Heart right ventricle (tissue), 16 donors: Measurements from ENCODE around the gene MYO1E. TPM values are rescaled to one million over a fixed set of nuclear protein-coding genes. Genes with fewer than 3 reads are reported as not detected.

ENCODE experiments used
- ATAC-seq, 8 donors: fragments of 200-7000 bp; cut with Tn5 transposase; one replicate each; pipeline ENCODE4 v1.9.1; 2020; ENCODE audit warnings: mild to moderate bottlenecking in 8 of 8, moderate library complexity in 8 of 8, moderate number of reproducible peaks in 1 of 8
- DNase-seq, 2 donors: peaks; one replicate each; pipeline ENCODE4 v3.0.0-alpha.2; 2020
- H3K27ac ChIP-seq, 10 donors: fragments of 200-600 bp; sonication (generic) in 2 of 10; one replicate each; pipeline versions ENCODE4 v1.5.0 to v1.8.0; 2020 to 2022; ENCODE audit warnings: mild to moderate bottlenecking in 3 of 10
- H3K27me3 ChIP-seq, 7 donors: fragments of 200-600 bp; one replicate each; pipeline ENCODE4 v1.8.0; 2021 to 2022; ENCODE audit warnings: mild to moderate bottlenecking in 2 of 7
- H3K36me3 ChIP-seq, 9 donors: fragments of 200-600 bp; sonication (generic) in 1 of 9; one replicate each; pipeline versions ENCODE4 v1.5.0 to v1.8.0; 2020 to 2022; ENCODE audit warnings: mild to moderate bottlenecking in 2 of 9
- H3K4me1 ChIP-seq, 9 donors: fragments of 200-600 bp; sonication (generic) in 1 of 9; one replicate each; pipeline versions ENCODE4 v1.5.0 to v1.8.0; 2020 to 2022; ENCODE audit warnings: mild to moderate bottlenecking in 4 of 9
- H3K4me3 ChIP-seq, 10 donors: fragments of 200-600 bp; sonication (generic) in 2 of 10; one replicate each; pipeline versions ENCODE4 v1.5.0 to v1.8.0; 2020 to 2022; ENCODE audit warnings: mild to moderate bottlenecking in 7 of 10, moderate library complexity in 2 of 10
- H3K9me3 ChIP-seq, 11 donors: fragments of 200-600 bp in 10 of 11; sonication (generic) in 2 of 11; one replicate each; pipeline versions ENCODE4 v1.5.0 to v1.8.0; 2013 to 2022; ENCODE audit warnings: mild to moderate bottlenecking in 2 of 11, control low read depth in 1 of 11, moderate library complexity in 1 of 11
- WGBS, 2 donors: extraction: QIAGEN DNeasy Blood & Tissue Kit; methylation state at CpG; one replicate each; pipeline ENCODE4 v1.1.7; 2013; ENCODE audit warnings: inconsistent platforms in 1 of 2; 5-methylcytosine and 5-hydroxymethylcytosine counted together
- intact Hi-C, 10 donors: fragments of 100-400 bp; cut with DNase I; formaldehyde crosslinking; loops; one replicate each; pipeline versions ENCODE4 v1.11.1 to v1.14.2; 2022
- polyA plus RNA-seq, 2 donors: library from polyadenylated mRNA; stranded (reverse); fragments of 200-250 nt; gene quantifications; one replicate each; pipeline ENCODE4 v1.2.3, GENCODE V29; 2013
- total RNA-seq, 10 donors: library from RNA; stranded (reverse); fragmentation: NEBNext Ultra II Directional in 3 of 10; extraction: Animal tissue kit (Norgen Biotek cat#: 25700) in 3 of 10; gene quantifications; one replicate each; pipeline versions ENCODE4 v1.2.1 to v1.2.4, GENCODE V29; 2021 to 2023
- TF ChIP-seq, protein P1 (sequence below), 9 donors: fragments of 200-600 bp; sonication (generic) in 2 of 9; IDR thresholded peaks; one replicate each; pipeline versions ENCODE4 v1.5.0 to v1.8.0; 2021 to 2022; ENCODE audit warnings: antibody characterized with exemption in 9 of 9, mild to moderate bottlenecking in 5 of 9, moderate library complexity in 1 of 9
- donor health status: Arrhythmogenic right ventricular cardiomyopathy.
- donor health status: ischemic (EF 13 %, LVEDD 7.1; RV severe dilation, severe dysfunction).
- donor health status: healthy with polysubstance abuse.
- donor health status: DM: no; HTN: yes; CAD: no.
- donor health status: DM: no; HTN: no; CAD: no.
- donor health status: ischemic (EF 25% LVEDD 6.9; RV normal size, moderate dysfunction).
- donor health status: ischemic (EF 25% LVEDD 5.7; RV mildly dilated, moderate dysfunction).
- donor health status: healthy.
- donor health status: DM: yes; HTN: yes; CAD: no.
- donor health status: Ischemic cardiomyopathy.
- donor health status: ischemic (EF 35%, LVEDD 5.7; RV mildly dilated, moderate dysfunction).
- donor health status: nonischemic (EF 11% LVEDD 7.7; RV severe dilation, severe dysfunction).
- donor health status: DM: yes; HTN: yes; CAD: no.
- donor health status: PGD.
- donor health status: ischemic (EF 29% LVEDD 5.4; RV normal size, mild dysfunction).
- donor health status: nonischemic (EF 23%, LVEDD 6.1; RV moderate dilation, normal function).

Gene MYO1E
- total and polyA plus RNA-seq, 12 donors, result 9.3 to 75.3 (median 27.4) TPM

DNA sequence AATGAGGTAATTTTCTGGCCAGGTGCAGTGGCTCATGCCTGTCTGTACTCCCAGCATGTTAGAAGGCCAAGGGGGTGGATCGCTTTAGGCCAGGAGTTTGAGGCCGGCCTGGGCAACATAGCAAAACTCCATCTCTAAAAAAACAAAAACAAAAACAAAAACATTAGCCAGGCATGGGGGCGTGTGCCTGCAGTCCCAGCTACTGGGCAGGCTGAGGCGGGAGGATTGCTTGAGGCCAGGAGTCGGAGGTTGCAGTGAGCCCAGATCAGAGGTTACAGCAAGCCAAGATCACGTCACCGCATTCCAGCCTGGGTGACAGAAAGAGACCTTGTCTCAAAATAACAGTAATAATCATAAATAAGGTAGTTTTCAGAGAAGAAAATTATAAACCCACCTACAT is 110.4 kb downstream of the MYO1E start:
- no peaks in the 10 kb centered on the region for H3K9me3 ChIP-seq
- no peak overlapping the region for H3K27ac ChIP-seq
- no peaks in the 10 kb centered on the region for H3K27me3 ChIP-seq
- no peak overlapping the region for H3K4me3 ChIP-seq
- DNase-seq (no peak), ATAC-seq (no peak)
- TF ChIP-seq, protein P1, sequence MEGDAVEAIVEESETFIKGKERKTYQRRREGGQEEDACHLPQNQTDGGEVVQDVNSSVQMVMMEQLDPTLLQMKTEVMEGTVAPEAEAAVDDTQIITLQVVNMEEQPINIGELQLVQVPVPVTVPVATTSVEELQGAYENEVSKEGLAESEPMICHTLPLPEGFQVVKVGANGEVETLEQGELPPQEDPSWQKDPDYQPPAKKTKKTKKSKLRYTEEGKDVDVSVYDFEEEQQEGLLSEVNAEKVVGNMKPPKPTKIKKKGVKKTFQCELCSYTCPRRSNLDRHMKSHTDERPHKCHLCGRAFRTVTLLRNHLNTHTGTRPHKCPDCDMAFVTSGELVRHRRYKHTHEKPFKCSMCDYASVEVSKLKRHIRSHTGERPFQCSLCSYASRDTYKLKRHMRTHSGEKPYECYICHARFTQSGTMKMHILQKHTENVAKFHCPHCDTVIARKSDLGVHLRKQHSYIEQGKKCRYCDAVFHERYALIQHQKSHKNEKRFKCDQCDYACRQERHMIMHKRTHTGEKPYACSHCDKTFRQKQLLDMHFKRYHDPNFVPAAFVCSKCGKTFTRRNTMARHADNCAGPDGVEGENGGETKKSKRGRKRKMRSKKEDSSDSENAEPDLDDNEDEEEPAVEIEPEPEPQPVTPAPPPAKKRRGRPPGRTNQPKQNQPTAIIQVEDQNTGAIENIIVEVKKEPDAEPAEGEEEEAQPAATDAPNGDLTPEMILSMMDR (IDR thresholded peaks at IDR 0.05), result no peak
- no peaks in the 10 kb centered on the region for H3K4me1 ChIP-seq
- peaks cover 0 to 35% (median 4%) of the 10 kb centered on the region in 9 donors for H3K36me3 ChIP-seq
- intact Hi-C loops, result no loop called here
- 98% methylated on average over 7 of the region's 7 CpGs for WGBS, 2 donors

DNA sequence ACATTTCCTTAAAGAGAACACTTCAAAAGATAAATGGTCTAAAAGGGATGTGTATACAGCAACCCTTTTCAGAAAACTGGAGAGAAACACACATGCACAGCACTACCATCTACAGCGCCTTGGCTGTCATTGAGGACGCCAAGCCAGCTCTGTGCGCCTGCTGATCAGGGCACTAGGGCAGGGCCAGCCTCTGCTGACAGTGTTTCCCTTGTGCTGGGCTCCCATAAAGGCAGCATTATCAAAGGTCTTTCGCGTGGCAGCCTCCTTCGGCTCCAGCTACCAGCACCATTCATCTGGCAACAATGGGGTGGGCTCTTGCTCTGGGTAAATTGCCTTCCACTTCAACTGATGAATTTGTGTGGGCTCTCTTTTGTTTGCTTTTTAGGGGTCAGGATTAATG is 112.6 kb downstream of the MYO1E start:
- ATAC-seq, result no peak
- TF ChIP-seq, protein P1 (IDR thresholded peaks at IDR 0.05), result no peak
- H3K4me1 ChIP-seq, result no peaks in the 10 kb centered on the region
- no peaks in the 10 kb centered on the region for H3K27me3 ChIP-seq
- no peak for DNase-seq
- 91 to 93% methylated on average over 6 of the region's 6 CpGs for WGBS, 2 donors
- no peak overlapping the region for H3K4me3 ChIP-seq
- peaks cover 0 to 53% (median 7%) of the 10 kb centered on the region in 9 donors for H3K36me3 ChIP-seq
- no peak overlapping the region for H3K27ac ChIP-seq
- no peaks in the 10 kb centered on the region for H3K9me3 ChIP-seq
- intact Hi-C loops, result no loop called here

DNA sequence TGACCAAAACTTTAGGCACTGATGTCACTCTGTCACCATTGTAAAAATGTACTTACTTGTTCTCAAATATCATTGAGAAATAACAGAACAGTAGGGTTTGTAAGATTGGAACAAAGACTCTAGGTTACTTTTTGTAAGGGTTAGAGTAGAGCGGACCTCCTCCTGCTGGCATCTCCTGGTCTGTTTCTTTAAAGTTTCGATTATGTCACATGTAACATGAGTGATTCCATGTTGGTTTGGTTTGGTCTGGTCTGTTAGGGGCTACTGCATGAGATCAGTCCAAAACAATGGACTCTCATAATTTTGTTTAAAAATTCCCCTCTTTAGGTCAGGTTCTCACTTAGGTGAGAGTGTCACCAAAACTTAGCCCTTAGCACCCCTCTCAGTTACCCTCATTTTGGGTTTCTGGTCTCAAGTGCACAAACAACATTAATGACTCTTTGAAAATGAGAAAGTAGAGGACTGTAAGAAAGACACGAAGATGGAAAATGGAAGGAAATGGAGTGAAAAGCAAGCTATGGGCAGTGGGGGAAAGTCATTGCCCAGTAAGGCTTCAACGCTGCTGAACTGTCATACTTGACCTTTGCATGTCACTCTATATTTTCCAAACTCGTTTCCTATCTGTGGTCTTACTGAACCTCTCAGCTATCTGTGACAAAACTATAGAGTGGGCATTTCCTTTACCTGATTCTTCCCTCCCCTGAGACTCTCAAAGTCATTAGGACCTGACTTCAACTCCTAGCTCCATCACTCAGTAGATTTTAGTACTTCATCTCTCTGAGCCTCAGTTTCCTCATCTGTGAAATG is 113.3 kb downstream of the MYO1E start:
- ATAC-seq, result no peak
- WGBS, 2 donors, result 93 to 94% methylated on average over 5 of the region's 5 CpGs
- H3K36me3 ChIP-seq, result peaks cover 0 to 60% (median 8%) of the 10 kb centered on the region in 9 donors
- TF ChIP-seq, protein P1 (IDR thresholded peaks at IDR 0.05), result no peak
- H3K9me3 ChIP-seq, result no peaks in the 10 kb centered on the region
- DNase-seq, result no peak
- H3K4me3 ChIP-seq, result no peak overlapping the region
- no peaks in the 10 kb centered on the region for H3K27me3 ChIP-seq
- no peak overlapping the region for H3K27ac ChIP-seq
- intact Hi-C loops, result loop anchor here in 2 of 10 donors (5.0 to 10.0 kb wide), 2 partner anchors 33 to 95 kb away; no protein-coding TSS in a partner anchor
- no peaks in the 10 kb centered on the region for H3K4me1 ChIP-seq

DNA sequence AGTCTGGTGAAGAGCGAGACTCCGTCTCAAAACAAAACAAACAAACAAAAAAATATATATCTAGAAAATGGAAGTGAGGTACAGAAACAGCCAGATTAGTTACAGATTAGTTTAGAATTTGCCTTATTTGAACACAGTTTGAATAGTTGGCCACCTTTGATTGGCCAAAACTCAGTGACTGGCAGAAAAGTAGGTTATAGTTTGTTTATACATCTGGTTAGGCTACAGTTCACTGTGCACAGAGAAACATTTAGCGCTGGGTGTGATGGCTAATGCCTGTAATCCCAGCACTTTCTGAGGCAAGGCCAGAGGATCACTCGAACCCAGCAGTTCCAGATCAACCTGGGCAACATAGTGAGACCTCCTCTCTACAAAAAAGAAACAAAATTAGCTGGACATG is 114.4 kb downstream of the MYO1E start:
- WGBS, 2 donors, result 73 to 75% methylated on average over 4 of the region's 4 CpGs
- TF ChIP-seq, protein P1 (IDR thresholded peaks at IDR 0.05), result no peak
- H3K27me3 ChIP-seq, result no peaks in the 10 kb centered on the region
- ATAC-seq (no peak), DNase-seq (no peak)
- H3K9me3 ChIP-seq, result no peaks in the 10 kb centered on the region
- H3K4me1 ChIP-seq, result no peaks in the 10 kb centered on the region
- peaks cover 0 to 70% (median 8%) of the 10 kb centered on the region in 9 donors for H3K36me3 ChIP-seq
- intact Hi-C loops, result loop anchor here in 2 of 10 donors (5.0 to 10.0 kb wide), 2 partner anchors 34 to 96 kb away; no protein-coding TSS in a partner anchor
- no peak overlapping the region for H3K4me3 ChIP-seq
- H3K27ac ChIP-seq, result no peak overlapping the region
